GM19043 (cell line): Measurements from ENCODE around the gene RPP40.
"Not testable (repeated sequence)": the region's sequence is repeated elsewhere in the genome, so short reads cannot be mapped to it uniquely, and the experiment has no call there.

Source experiments
- ATAC-seq: cut with Tn5 transposase; IDR thresholded peaks from one replicate; pipeline ENCODE4 v1.9.1; 2021; ENCODE audit warnings: low read depth; ENCODE audit not compliant: unreplicated experiment

RPP40 gene, protein sequence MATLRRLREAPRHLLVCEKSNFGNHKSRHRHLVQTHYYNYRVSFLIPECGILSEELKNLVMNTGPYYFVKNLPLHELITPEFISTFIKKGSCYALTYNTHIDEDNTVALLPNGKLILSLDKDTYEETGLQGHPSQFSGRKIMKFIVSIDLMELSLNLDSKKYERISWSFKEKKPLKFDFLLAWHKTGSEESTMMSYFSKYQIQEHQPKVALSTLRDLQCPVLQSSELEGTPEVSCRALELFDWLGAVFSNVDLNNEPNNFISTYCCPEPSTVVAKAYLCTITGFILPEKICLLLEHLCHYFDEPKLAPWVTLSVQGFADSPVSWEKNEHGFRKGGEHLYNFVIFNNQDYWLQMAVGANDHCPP

DNA sequence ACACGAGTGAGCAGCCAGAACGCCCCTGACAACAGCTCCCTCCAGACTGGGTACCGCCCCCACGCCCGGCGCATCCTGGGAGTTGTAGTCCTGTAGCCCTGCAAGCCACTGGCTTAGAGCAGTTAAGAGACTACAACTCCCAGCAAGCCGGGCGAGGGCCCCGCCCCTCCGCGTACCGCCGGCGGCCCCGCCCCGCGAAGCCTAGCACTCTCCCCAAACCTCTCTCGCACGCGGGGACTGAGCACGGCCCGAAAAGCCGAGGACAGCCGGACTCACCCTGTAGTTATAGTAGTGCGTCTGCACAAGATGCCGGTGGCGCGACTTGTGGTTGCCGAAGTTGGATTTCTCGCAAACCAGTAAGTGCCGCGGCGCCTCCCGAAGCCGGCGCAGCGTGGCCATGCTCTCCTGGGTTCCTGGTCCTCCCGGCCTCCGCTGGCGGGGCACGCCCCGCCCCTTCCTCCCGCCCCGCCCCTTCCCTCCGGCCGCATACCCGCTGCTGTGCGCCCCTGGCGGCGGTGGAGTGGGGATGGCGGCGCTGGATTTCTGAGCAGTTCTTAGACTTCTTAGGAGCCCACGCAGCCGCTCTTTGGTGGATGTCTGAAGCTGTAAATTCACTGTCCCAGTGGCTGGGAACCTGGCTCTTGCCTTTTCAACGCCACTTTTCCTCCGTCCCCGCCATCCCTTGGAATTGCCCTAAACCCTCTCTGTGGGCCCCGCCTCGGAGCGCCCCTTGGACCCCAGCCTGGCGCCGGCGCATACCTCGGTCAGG, at the start of gene RPP40:
Gene RPP40 (minus strand): TSS at position 434 of the 769 bp plus-strand sequence. CDS start 35 bp downstream, at position 399.
- peak; percentile 95 for ATAC-seq

DNA sequence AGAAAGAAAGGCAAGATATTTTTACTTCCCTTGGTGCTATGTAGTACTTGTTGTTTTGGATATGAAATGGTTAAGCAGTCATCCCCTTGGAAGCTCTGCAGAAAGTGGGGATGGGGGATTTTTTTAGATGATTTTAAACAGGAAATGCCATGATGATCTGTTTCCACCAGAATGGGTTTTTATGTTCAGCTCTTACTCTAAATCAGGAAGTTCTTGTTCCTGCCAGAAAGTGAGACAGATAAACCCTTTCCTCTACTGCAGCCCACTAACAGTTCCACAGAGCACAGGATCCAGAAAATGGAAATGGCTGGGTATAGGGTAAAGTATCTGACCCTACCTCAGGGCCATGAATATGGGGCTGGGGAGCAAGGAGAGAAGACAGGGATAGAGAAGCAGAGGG, 49.2 kb upstream of the RPP40 start:
- ATAC-seq, result no peak

DNA sequence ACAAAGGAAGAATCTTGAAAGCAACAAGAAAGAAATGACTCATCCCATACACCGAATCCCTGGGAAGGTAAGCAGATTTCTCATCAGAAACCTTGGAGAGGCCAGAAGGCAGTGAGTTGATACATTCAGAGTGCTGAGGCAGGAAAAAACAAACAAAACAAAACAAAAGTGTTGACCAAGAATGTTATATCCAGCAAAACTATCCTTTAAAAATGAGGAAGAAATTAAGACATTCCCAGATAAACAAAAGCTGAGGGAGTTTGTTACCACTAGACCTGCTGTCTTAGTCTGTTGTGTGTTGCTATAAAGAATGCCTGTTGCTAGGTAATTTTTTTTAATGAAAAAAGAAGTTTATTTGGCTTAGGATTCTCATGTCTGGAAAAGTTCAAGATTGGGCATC, 47.6 kb upstream of the RPP40 start:
- no peak for ATAC-seq

DNA sequence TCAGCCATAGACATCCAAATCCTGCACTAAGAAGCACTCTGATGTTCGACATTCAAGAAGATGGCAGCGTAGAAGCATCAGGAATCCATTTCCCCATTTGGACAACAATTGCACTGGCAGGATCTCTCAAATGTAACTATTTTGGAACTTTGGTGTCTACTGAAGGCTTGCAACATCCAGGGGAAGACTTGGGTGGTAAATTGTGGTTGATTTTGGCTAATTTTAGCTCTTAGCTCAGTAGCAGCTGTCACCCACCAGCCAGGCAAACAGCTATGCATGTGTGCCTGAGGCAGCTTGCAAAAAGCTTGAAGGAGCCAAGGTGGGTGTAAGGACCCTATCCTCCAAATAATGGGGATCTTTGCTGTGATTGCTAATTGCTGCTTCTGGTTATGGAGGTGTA, 46.2 kb upstream of the RPP40 start:
- no peak for ATAC-seq

DNA sequence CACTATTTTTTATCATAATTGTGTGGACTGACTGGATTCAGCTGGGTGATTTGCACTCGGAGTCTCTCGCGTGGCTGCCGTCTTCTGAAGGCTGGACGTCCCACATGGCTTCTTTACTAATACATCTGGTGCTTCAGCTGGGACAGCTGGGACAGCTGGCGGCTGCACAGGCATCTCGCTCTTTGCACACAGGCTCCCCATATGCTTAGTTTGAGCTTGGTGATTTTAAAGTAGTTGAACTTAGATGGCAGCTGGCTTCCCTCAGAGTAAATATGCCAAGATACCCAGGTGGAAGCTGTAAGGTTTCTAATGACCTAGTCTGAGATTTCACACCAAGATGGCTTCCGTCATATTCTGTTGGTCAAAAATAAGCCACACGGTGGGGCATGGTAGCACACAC, 42.6 kb upstream of the RPP40 start:
- ATAC-seq, result no peak

DNA sequence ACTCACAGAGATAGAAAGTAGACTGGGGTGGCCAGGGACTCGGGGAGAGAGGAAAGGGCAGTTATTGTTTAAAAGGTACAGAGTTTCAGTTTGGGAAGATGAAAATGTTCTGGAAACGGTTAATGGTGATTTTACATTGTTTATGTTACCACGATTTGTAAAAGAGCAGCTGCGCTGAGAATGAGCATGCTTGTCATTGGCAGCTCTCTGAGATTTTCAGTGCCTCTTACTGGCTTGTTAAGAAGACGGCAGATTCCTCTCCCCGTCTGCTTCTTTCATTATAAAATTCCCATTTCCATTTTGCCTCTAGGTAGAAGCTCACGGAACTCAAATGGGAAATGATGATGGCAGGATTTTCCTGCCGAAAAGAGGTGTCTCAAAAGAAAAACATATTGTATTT, 41.6 kb upstream of the RPP40 start:
- ATAC-seq, result no peak

DNA sequence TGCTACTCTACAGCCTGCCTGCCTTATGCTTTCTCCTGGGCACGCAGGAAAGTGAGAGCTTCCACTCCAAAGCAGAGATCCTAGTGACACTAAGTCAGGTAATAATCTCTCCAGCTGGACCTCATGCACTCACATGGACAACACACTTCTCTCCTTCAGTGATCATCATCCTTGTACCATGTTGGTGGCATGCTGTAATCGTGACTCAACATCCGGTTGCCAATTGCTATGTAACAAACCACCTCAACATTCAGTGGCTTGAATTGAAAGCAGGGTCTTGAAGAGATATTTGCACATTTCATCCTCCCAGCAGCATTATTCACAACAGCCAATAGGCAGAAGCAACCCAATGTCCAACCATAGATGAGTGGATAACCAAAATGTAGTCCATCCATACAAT, 41.0 kb upstream of the RPP40 start:
- no peak for ATAC-seq

DNA sequence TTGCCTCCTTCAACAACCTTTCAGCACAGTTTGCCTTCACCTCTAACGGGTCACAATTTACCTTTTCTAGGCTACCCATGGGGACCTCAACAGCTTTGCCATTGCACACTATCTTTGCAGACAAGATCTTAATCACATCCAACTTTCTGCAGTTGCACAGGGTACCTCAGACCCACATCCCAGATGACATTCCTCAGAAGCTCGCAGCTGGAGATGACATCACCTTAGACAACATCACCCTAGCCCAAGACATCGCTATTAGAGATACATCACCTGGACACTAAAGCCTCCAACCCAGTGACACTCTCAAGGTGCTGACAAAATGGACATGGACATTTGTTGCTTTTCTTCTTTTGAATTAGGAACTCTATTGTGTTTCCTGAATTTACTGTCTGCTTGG, 38.6 kb upstream of the RPP40 start:
- no peak for ATAC-seq

DNA sequence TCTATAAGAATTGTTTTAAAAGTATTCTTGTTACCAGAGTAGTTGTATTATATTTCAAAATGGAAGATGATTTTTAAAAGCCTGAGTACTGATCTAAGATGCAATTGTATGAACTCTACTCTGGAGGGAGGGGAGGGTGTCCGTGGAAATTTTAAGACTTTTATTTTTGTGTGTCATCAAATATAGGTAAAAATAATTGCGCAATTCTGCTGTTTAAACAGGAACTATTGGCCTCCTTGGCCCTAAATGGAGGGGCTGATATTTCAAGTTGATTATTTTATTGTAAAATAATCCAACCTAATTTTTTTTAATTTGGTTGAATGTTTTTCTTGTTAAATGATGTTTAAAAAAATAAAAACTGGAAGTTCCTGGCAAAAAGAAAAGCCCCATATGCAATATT, 38.1 kb upstream of the RPP40 start:
- ATAC-seq, result no peak

DNA sequence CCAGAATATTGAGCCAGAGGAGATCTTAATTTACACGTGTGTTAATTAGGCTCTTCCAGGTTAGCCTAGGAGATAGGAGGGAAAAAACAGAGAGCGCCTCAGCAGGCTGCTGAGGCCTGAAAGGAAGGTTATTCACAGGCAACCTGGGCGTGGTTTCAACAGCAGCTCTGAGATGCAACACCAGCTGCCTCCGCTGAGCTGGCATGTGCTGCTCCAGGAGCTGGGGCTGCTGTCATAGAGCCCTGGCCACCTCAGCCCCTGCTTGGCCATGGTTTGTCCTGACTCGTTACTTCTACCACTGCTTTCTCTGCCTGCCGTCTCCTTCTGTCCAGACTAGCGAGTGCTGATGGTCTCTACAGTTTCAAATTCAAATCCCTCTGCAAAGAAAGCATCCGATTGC, 32.4 kb upstream of the RPP40 start:
- ATAC-seq, result no peak

DNA sequence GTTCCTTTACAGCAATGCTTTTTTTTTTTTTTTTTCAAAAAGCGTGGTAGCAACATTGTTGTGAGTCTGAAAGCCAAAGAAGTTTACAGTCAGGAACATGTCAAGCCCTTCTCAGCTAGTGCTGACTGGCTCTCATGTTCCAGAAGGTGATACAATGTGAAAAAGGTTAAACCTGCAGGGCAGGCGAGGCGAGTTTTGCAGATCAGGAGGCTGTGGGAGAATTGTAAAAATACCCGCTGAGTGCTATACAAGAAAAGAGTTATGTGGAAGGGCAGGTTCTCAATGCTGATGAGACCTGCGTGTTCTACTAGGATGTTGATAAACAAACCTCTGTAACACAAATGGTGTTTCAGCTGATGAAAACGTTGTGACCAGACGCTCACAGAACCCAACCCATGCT, 30.9 kb upstream of the RPP40 start:
- no peak for ATAC-seq

DNA sequence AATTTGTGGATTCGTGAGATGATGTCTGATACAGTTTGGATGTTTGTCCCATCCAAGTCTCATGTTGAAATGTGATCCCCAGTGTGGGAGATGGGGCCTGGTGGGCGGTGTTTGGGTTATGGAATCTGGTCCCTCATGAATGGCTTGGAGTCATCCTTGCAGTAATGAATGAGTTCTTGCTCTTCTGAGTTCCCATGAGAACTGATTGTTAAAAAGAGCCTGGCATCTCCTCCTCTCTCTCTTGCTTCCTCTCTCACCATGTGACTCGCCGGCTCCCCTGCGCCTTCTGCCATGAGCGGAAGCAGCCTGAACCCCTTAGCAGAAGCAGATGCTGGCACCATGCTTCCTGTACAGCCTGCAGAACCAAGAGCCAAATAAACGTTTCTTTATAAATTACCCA, 30.5 kb upstream of the RPP40 start:
- no peak for ATAC-seq

DNA sequence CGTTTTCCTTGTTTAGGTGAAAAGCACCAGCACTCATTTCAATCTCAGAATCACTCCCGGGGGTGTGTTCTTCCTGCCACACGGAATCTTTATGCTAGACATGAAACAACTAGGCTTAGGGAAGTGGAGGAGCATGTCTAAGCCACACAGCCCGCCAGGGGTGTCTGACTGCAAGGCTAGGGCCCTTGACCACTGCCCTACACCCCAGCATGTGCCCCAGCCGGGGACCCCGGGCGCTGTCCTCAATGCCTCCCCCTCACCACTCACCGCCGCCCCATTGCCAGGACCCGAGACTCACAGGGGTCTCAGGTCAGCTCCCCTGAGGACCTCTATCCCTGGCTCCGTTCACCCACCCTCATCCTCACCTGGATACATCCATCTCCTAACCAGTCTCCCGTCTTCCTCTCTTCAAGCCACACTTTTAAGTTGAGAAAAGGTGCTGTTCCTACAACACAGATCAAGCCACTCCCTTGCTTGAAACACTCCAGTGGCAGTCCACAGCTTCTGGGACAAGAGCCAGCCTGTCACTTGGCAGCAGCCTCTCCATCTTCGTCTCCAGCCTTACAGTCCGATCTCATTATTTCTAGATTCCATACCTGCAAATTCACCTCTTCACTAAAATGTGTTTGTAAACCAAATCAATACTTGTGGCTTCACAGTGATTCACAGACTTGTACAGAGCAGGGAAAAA, 29.5 kb upstream of the RPP40 start:
- not testable (repeated sequence) for ATAC-seq

DNA sequence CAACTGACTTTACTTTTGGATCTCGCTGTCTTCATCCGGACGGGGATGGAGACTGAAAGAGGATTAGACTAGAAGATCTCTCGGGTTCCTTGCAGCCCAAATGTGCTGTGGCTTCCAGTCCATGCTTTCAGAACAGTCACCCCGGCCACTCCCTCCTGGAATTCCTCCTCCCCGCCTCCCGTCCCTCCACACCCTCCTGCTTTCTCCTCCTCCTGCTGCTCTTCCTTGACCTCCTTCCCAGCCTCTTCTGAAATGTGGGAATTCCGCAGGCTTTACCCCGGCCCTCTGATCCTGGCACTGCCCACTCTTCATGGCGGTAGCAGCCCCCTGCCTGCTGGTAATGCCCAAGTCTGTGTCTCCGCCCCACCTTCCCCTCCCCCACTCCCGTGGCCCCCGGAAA, 28.9 kb upstream of the RPP40 start:
- not testable (repeated sequence) for ATAC-seq

DNA sequence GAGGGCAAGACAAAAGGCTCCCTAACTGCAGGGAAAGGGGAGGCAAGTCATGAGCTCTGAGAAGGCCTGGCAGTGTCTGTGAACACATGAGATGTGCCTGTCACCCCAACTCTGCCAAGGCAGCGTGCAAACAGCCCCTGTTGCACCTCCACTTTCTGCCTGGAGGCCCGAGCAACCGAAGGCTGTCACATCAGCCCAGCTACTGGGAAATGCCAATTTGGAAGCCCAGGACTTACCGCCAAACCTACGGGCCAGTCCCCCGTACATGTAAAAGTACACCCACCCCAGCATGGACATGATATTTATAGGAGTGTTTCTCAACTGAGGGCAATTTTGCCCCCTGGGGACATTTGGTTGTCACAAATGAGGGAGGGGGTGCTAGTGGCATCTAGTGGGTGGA, 27.3 kb upstream of the RPP40 start:
- ATAC-seq, result no peak

DNA sequence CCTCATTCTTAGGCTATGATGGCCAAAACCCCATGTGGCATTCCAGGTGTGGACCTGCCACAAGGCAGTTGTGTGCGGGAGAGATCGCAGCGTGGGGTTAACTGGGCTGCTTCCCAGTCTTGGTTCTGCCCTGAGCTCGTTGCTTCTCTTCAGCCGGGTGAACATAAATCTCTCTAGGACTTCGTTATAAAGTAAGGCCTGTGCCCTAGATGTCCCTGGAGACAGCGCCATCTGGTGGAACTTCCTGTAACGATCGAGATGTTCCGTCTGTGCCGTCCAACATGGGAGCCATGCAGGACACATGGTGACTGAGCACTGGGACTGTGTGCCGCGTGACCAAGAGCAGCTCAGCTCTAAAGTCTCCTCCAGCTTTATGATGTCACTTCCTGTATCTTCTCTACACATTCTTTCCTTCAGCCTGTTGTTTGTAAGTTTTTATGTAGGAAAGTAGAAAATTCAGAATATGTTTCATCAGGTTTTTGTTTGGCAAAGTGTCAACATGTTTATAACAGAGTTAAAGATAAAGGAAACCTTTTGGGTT, 26.8 kb upstream of the RPP40 start:
- peak; percentile 95 for ATAC-seq

DNA sequence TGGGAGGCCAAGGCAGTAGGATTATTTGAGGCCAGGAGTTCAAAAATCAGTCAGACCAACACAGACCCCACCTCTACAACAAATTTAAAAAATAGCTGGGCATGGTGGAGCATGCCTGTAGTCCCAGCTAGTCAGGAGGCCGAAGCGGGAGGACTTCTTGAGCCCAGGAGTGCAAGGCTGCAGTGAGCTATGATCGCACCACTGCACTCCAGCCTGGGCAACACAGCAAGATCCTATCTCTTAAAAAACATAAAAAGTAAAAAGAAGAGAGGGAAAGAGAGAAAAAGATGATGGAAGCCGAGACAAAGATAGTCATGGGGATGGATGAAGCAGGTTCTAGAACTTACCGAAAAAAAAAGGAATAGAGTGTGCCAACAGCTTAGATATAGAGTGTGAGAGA, 25.8 kb upstream of the RPP40 start:
- ATAC-seq, result no peak

DNA sequence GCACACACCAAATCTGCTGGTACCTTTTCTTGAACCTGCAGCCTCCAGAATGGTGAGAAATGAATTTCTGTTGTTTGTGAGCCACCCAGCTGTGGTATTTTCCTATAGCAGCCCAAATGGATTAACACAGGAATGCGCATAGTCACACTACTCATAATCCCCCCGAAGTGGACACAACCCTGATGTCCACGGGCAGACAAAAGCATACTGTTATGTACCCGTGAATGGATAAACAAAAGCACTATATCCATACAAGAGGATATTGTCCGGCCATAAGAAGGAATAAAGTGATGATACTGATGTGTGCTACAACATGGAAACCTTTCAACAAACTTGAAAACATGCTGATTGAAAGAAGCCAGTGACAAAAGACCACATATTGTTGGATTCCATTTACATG, 25.1 kb upstream of the RPP40 start:
- no peak for ATAC-seq

DNA sequence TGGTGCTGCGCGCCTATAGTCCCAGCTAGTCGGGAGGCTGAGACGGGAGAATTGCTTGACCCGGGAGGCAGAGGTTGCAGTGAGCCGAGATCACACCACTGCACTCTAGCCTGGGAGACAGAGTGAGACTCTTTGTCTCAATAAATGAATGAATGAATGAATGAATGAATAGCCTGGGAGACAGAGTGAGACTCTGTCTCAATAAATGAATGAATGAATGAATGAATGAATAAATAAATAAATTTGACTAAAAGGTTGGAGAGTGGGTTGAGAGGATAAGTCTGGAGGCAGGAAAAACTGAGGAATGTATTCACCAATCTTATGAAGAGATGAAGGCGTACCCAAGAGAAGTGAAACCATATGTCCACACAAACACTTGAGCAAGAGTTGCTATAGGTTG, 24.5 kb upstream of the RPP40 start:
- ATAC-seq, result no peak

DNA sequence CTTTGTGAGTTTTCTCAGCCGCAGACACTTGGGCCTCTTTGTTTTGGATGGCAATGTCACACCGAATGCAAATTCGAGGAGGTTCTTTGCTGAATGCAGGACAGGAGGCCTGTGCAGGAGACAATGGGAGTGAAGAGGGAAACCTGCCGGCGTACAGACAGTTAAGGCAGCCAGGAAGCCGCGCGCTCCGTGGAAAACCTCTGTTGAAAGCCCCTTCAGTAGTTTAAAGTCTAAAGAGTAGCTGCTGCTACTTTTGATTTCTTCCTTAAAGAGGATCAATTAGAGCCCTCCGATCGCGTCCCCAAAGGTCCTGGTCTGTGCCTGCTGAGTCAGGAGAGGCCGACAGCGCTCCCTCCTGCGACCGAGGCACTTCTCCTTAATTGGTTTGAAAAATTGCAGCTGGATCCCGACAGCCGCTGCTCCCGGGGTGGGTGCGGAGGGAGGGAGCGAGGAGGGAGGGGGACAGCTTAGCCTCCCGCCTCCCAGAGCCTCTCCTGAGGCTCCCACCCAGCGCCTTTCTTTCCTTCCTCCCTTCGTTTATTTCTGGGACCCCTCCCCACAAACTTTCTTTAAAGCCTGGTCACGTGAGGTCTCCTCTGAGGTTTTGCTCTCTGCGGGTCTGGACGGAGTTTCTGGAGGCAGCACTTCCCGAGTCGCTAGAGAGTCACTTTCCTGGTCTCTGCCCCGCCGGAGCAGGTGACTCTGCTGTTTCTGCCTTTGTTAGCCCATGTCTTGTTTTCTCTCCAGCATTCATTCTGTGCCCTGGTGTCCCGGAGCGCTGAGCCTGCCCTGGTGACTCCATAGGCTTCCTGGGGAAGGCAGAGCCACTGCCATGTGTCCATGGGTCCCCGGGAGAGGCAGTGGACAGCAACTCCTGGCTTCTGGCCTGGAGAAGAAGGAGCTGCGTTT, 22.3 kb upstream of the RPP40 start:
- no peak for ATAC-seq
